ENCODE results near the gene BMP6.

The BMP6 gene

GRCh38 chr6:7725849-7726415 is at the start of gene BMP6:
TSS of gene BMP6 (plus strand) at chr6:7726099. CDS start at chr6:7726956, 857 bp downstream.
- peak; percentile 70 for DNase-seq (ENCODE audit: low read depth)
- no peak for TF ChIP-seq CTCF (conservative IDR thresholded peaks at IDR 0.05; ENCODE audit: control insufficient read depth, insufficient read depth, low read depth, low read length)
- peak within 1 kb of the TSS; percentile 48 for H3K4me3 ChIP-seq (ENCODE audit: control insufficient read depth, low read depth, low read length)

GRCh38 chr6:7677229-7677628 is 48.7 kb upstream of the BMP6 start:
- DNase-seq (ENCODE audit: low read depth) = no peak
- no peak overlapping the region for H3K4me3 ChIP-seq (ENCODE audit: control insufficient read depth, low read depth, low read length)
- no peak for TF ChIP-seq CTCF (conservative IDR thresholded peaks at IDR 0.05; ENCODE audit: control insufficient read depth, insufficient read depth, low read depth, low read length)

DNA sequence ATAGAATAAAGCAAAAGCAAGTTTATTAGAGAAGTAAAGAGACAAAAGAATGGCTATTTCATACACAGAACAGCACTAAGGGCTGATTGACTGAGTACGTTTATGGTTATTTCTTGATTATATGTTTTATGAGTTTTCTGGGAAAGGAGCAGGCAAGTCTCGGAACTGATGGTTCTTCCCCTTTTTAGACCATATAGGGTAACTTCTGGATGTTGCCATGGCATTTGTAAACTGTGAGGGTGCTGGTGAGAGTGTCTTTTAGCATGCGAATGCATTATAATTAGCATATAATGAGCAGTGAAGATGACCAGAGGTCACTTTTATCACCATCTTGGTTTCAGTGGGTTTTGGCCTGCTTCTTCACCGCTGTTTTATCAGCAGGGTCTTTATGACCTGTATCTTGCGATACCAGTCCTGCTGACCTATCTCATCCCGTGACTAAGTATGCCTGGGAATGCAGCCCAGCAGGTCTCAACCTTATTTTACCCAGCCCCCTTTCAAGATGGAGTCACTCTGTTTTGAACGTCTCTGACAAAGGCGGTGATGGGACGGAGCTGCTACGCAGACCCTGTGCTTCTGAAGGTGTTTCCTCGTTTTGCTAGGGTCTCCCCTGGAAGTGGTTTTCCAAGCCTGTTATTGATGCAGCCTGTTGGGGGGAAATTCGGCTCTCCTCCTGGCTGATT is 45.4 kb upstream of the BMP6 start:
- no peak for DNase-seq (ENCODE audit: low read depth)
- TF ChIP-seq CTCF (conservative IDR thresholded peaks at IDR 0.05; ENCODE audit: control insufficient read depth, insufficient read depth, low read depth, low read length) = no peak
- no peak overlapping the region for H3K4me3 ChIP-seq (ENCODE audit: control insufficient read depth, low read depth, low read length)

- no peak for TF ChIP-seq CTCF (conservative IDR thresholded peaks at IDR 0.05; ENCODE audit: control insufficient read depth, insufficient read depth, low read depth, low read length)
- H3K4me3 ChIP-seq (ENCODE audit: control insufficient read depth, low read depth, low read length) = no peak overlapping the region
- no peak for DNase-seq (ENCODE audit: low read depth)
Measured at GRCh38 chr6:7681449-7681848, 44.5 kb upstream of the BMP6 start.

DNA sequence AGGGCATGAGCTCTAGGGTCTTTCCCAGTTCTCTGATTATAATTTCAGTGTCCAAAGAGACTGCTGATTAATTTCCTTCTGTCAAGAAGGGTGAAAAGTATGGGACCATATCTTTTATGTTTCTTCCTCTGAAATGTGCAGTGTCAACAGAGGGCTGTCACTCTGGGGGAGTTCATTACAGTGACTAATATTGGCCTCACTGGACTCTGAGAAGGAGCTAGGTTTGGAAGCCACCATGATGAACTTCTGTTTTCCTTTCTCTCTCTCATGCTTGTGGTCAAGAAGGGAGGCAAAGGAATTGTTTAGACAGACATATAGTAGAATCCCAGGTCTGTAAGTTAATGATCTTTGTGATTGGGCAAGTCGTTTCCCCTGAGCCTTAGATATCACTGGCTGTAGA is 41.8 kb upstream of the BMP6 start:
- DNase-seq (ENCODE audit: low read depth) = peak; percentile 17
- no peak overlapping the region for H3K4me3 ChIP-seq (ENCODE audit: control insufficient read depth, low read depth, low read length)

GRCh38 chr6:7684843-7685242 is 41.1 kb upstream of the BMP6 start:
- H3K4me3 ChIP-seq (ENCODE audit: control insufficient read depth, low read depth, low read length) = no peak overlapping the region
- no peak for TF ChIP-seq CTCF (conservative IDR thresholded peaks at IDR 0.05; ENCODE audit: control insufficient read depth, insufficient read depth, low read depth, low read length)
- DNase-seq (ENCODE audit: low read depth) = no peak

More for the DNA sequence above, 41.8 kb upstream of the BMP6 start:
- TF ChIP-seq CTCF (conservative IDR thresholded peaks at IDR 0.05; ENCODE audit: control insufficient read depth, insufficient read depth, low read depth, low read length) = no peak

Measured in fibroblast of mammary gland (primary cell).